ENCODE measurements around the gene MYADML2. TPM values are rescaled to one million over a fixed set of nuclear protein-coding genes. Genes with fewer than 3 reads are reported as not detected.

Gene MYADML2
- total and polyA plus RNA-seq, 5 donors, result 0.51 to 1.9 (median 1.3) TPM; not detected in 1

GRCh38 chr17:81898029-81898866, 48.8 kb downstream of the MYADML2 start:
- no peaks in the 10 kb centered on the region for H3K4me1 ChIP-seq (ENCODE audit: control insufficient read depth, insufficient read depth, low read length)
- WGBS, result 88% methylated on average over 19 of the region's 19 CpGs
- H3K27ac ChIP-seq (ENCODE audit: low read length), result no peak overlapping the region
- ATAC-seq (no peak), DNase-seq (peak in 1 of 3 donors; percentile 24)
- H3K9me3 ChIP-seq (ENCODE audit: control insufficient read depth, low read length), result no peaks in the 10 kb centered on the region
- no peaks in the 10 kb centered on the region for H3K27me3 ChIP-seq (ENCODE audit: control insufficient read depth, insufficient read depth)
- no peak overlapping the region for H3K4me3 ChIP-seq (ENCODE audit: low read length)
- intact Hi-C loops (cut with DNase I), result no loop called here

GRCh38 chr17:81895400-81895799, 51.6 kb downstream of the MYADML2 start:
- DNase-seq (peak in 1 of 3 donors; percentile 39), ATAC-seq (no peak)
- Histone ChIP-seq H3K4me1 (ENCODE audit: control insufficient read depth, insufficient read depth, low read length) (no peaks in the 10 kb centered on the region), H3K4me3 (ENCODE audit: low read length) (no peak overlapping the region), H3K27ac (ENCODE audit: low read length) (no peak overlapping the region), H3K27me3 (ENCODE audit: control insufficient read depth, insufficient read depth) (no peaks in the 10 kb centered on the region), H3K9me3 (ENCODE audit: control insufficient read depth, low read length) (no peaks in the 10 kb centered on the region)
- intact Hi-C loops (cut with DNase I), result no loop called here
- 92% methylated on average over 11 of the region's 11 CpGs for WGBS

DNA sequence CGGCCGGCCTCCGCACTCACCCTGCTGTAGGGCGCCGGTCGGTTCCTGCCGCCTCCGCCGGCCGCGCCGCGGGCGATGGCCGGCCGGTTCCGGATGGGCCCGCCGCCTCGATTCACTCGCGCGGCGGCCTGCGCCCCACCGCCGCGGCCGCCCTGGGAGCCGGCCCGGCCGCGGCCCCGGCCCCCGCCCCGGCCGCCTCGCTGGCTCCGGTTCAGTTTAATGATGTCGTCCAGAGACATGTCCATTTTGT, 55.8 kb downstream of the MYADML2 start:
- DNase-seq (no peak), ATAC-seq (no peak)
- Histone ChIP-seq H3K27me3 (ENCODE audit: control insufficient read depth, insufficient read depth) (no peaks in the 10 kb centered on the region), H3K4me1 (ENCODE audit: control insufficient read depth, insufficient read depth, low read length) (no peaks in the 10 kb centered on the region), H3K27ac (ENCODE audit: low read length) (peak overlapping the region; percentile 27), H3K4me3 (ENCODE audit: low read length) (peak overlapping the region; percentile 99), H3K9me3 (ENCODE audit: control insufficient read depth, low read length) (no peaks in the 10 kb centered on the region)
- under 1% methylated on average over 40 of the region's 40 CpGs for WGBS
- intact Hi-C loops (cut with DNase I), result no loop called here

GRCh38 chr17:81890447-81891302, 56.4 kb downstream of the MYADML2 start:
- 8% methylated on average over 69 of the region's 69 CpGs for WGBS
- H3K4me3 ChIP-seq (ENCODE audit: low read length), result peak overlapping the region; percentile 99
- DNase-seq, result peak in 1 of 3 donors; percentile 50
- no peak for ATAC-seq
- no peaks in the 10 kb centered on the region for H3K9me3 ChIP-seq (ENCODE audit: control insufficient read depth, low read length)
- no peaks in the 10 kb centered on the region for H3K27me3 ChIP-seq (ENCODE audit: control insufficient read depth, insufficient read depth)
- peak overlapping the region; percentile 27 for H3K27ac ChIP-seq (ENCODE audit: low read length)
- intact Hi-C loops (cut with DNase I), result no loop called here
- H3K4me1 ChIP-seq (ENCODE audit: control insufficient read depth, insufficient read depth, low read length), result no peaks in the 10 kb centered on the region

Other genes starting within 250 kb of the MYADML2 start
- gene MRPL12, start 243.9 kb downstream of the MYADML2 start, total RNA-seq, result 100 to 1,000 TPM in 3 of 4 donors, 10 to 100 TPM in 1; 83.3 to 142 (median 112) TPM
- gene MRPL12, start 243.9 kb downstream of the MYADML2 start, polyA plus RNA-seq, result 310 TPM
- gene SLC25A10, start 234.9 kb downstream of the MYADML2 start, total RNA-seq, result 10 to 100 TPM in 1 of 4 donors, 1 to 10 TPM in 3; 5.9 to 11.4 (median 9.6) TPM
- 18.6 TPM for gene SLC25A10, start 234.9 kb downstream of the MYADML2 start, polyA plus RNA-seq
- not detected for gene GCGR, start 143.1 kb downstream of the MYADML2 start, total RNA-seq
- gene GCGR, start 143.1 kb downstream of the MYADML2 start, polyA plus RNA-seq, result not detected
- 100 to 1,000 TPM in 2 of 4 donors, 10 to 100 TPM in 2; 88.1 to 120 (median 96.5) TPM for gene MCRIP1, start 113.9 kb downstream of the MYADML2 start, total RNA-seq
- 146 TPM for gene MCRIP1, start 113.9 kb downstream of the MYADML2 start, polyA plus RNA-seq
- under 1 TPM in 1 of 4 donors, not detected in 3; 0.85 TPM for gene PPP1R27, start 112.2 kb downstream of the MYADML2 start, total RNA-seq
- gene PPP1R27, start 112.2 kb downstream of the MYADML2 start, polyA plus RNA-seq, result not detected
- gene P4HB, start 86.7 kb downstream of the MYADML2 start, total RNA-seq, result 100 to 1,000 TPM; 272 to 375 (median 350) TPM
- gene P4HB, start 86.7 kb downstream of the MYADML2 start, polyA plus RNA-seq, result 278 TPM
- 100 to 1,000 TPM; 113 to 217 (median 142) TPM for gene ARHGDIA, start 75.9 kb downstream of the MYADML2 start, total RNA-seq
- gene ARHGDIA, start 75.9 kb downstream of the MYADML2 start, polyA plus RNA-seq, result 101 TPM
- gene ALYREF, start 55.6 kb downstream of the MYADML2 start, total RNA-seq, result 10 to 100 TPM; 32.5 to 46.2 (median 39.1) TPM
- gene ALYREF, start 55.6 kb downstream of the MYADML2 start, polyA plus RNA-seq, result 18.9 TPM
- gene ANAPC11, start 55.5 kb downstream of the MYADML2 start, total RNA-seq, result 100 to 1,000 TPM; 135 to 167 (median 148) TPM
- gene ANAPC11, start 55.5 kb downstream of the MYADML2 start, polyA plus RNA-seq, result 338 TPM
- under 1 TPM; 0.14 to 0.53 (median 0.29) TPM for gene NPB, start 45.0 kb downstream of the MYADML2 start, total RNA-seq
- 0.32 TPM for gene NPB, start 45.0 kb downstream of the MYADML2 start, polyA plus RNA-seq
- gene PCYT2, start 35.8 kb downstream of the MYADML2 start, total RNA-seq, result 10 to 100 TPM; 16.7 to 24.8 (median 18.6) TPM
- 28.5 TPM for gene PCYT2, start 35.8 kb downstream of the MYADML2 start, polyA plus RNA-seq
- gene SIRT7, start 29.1 kb downstream of the MYADML2 start, total RNA-seq, result 10 to 100 TPM in 1 of 4 donors, 1 to 10 TPM in 3; 7.6 to 10.1 (median 8.9) TPM
- gene SIRT7, start 29.1 kb downstream of the MYADML2 start, polyA plus RNA-seq, result 7.3 TPM
- 10 to 100 TPM; 16.6 to 28.9 (median 26.0) TPM for gene MAFG, start 19.5 kb downstream of the MYADML2 start, total RNA-seq
- gene MAFG, start 19.5 kb downstream of the MYADML2 start, polyA plus RNA-seq, result 18.4 TPM
- 1 to 10 TPM; 2.7 to 8.5 (median 6.7) TPM for gene PYCR1, start 9.9 kb downstream of the MYADML2 start, total RNA-seq
- 4.3 TPM for gene PYCR1, start 9.9 kb downstream of the MYADML2 start, polyA plus RNA-seq
- not detected for gene NOTUM, start 14.0 kb upstream of the MYADML2 start, total RNA-seq
- gene NOTUM, start 14.0 kb upstream of the MYADML2 start, polyA plus RNA-seq, result 0.05 TPM
- gene ASPSCR1, start 30.4 kb upstream of the MYADML2 start, total RNA-seq, result 10 to 100 TPM; 16.6 to 28.9 (median 21.6) TPM
- 20.1 TPM for gene ASPSCR1, start 30.4 kb upstream of the MYADML2 start, polyA plus RNA-seq
- gene CENPX, start 75.6 kb upstream of the MYADML2 start, total RNA-seq, result 10 to 100 TPM; 20.1 to 28.6 (median 26.0) TPM
- 31.2 TPM for gene CENPX, start 75.6 kb upstream of the MYADML2 start, polyA plus RNA-seq
- 1 to 10 TPM; 3.2 to 6.7 (median 6.0) TPM for gene LRRC45, start 76.1 kb upstream of the MYADML2 start, total RNA-seq
- gene LRRC45, start 76.1 kb upstream of the MYADML2 start, polyA plus RNA-seq, result 4.9 TPM
- 1 to 10 TPM; 1.0 to 2.0 (median 1.5) TPM for gene RAC3, start 84.4 kb upstream of the MYADML2 start, total RNA-seq
- gene RAC3, start 84.4 kb upstream of the MYADML2 start, polyA plus RNA-seq, result 2.4 TPM
- gene DCXR, start 90.5 kb upstream of the MYADML2 start, total RNA-seq, result 100 to 1,000 TPM; 127 to 181 (median 168) TPM
- 196 TPM for gene DCXR, start 90.5 kb upstream of the MYADML2 start, polyA plus RNA-seq
- gene RFNG, start 104.6 kb upstream of the MYADML2 start, total RNA-seq, result 10 to 100 TPM; 19.0 to 25.1 (median 20.2) TPM
- 25.4 TPM for gene RFNG, start 104.6 kb upstream of the MYADML2 start, polyA plus RNA-seq
- 10 to 100 TPM; 87.1 to 93.7 (median 90.6) TPM for gene GPS1, start 104.7 kb upstream of the MYADML2 start, total RNA-seq
- 75.1 TPM for gene GPS1, start 104.7 kb upstream of the MYADML2 start, polyA plus RNA-seq
- 10 to 100 TPM; 51.3 to 63.1 (median 58.4) TPM for gene DUS1L, start 118.6 kb upstream of the MYADML2 start, total RNA-seq
- gene DUS1L, start 118.6 kb upstream of the MYADML2 start, polyA plus RNA-seq, result 82.1 TPM
- 10 to 100 TPM; 14.3 to 71.8 (median 23.4) TPM for gene FASN, start 151.0 kb upstream of the MYADML2 start, total RNA-seq
- gene FASN, start 151.0 kb upstream of the MYADML2 start, polyA plus RNA-seq, result 86.3 TPM

All from right cardiac atrium (tissue), 5 donors.